Activated CD4-positive, alpha-beta memory T cell treated with anti-CD3 and anti-CD28 coated beads, Interleukin-2, amount 10 ng/mL, durations not matched to agents 7 days and 5 days (primary cell): ENCODE measurements around the gene RPL15. TPM values are rescaled to one million over a fixed set of nuclear protein-coding genes. Genes with fewer than 3 reads are reported as not detected.
"Not testable (repeated sequence)": the region's sequence is repeated elsewhere in the genome, so short reads cannot be mapped to it uniquely, and the experiment has no call there.

Experiments
- CTCF ChIA-PET: fragments of 350-600 bp; sonication (Branson Sonifier 250); formaldehyde crosslinking; loops from one replicate; lab custom pipeline; 2021; ENCODE audit warnings: antibody characterized with exemption, inconsistent platforms; lab: Charles Lee
- POLR2A ChIA-PET: fragments of 350-600 bp; sonication (Branson Sonifier 250); formaldehyde crosslinking; loops from one replicate; lab custom pipeline; 2021; ENCODE audit warnings: antibody characterized with exemption; lab: Charles Lee
- DNase-seq: peaks from one replicate; pipeline ENCODE4 v3.0.0-alpha.2; 2020
- H3K27ac Mint-ChIP-seq: one replicate; pipeline ENCODE4 v1.8.0; 2021; ENCODE audit warnings: mild to moderate bottlenecking, mixed read lengths
- H3K27me3 Mint-ChIP-seq: one replicate; pipeline ENCODE4 v1.8.0; 2021; ENCODE audit warnings: mixed read lengths
- H3K36me3 Mint-ChIP-seq: one replicate; pipeline ENCODE4 v1.8.0; 2021; ENCODE audit warnings: low read depth, mixed read lengths
- H3K4me1 Mint-ChIP-seq: one replicate; pipeline ENCODE4 v1.8.0; 2021; ENCODE audit warnings: mixed read lengths
- H3K4me3 Mint-ChIP-seq: one replicate; pipeline ENCODE4 v1.8.0; 2021; ENCODE audit warnings: mild to moderate bottlenecking, mixed read lengths
- H3K9me3 Mint-ChIP-seq: one replicate; pipeline ENCODE4 v1.8.0; 2021; ENCODE audit warnings: mixed read lengths
- total RNA-seq, 2 experiments: library from RNA; stranded (reverse); gene quantifications; one replicate each; pipeline ENCODE4 v1.2.3, GENCODE V29; 2021

RPL15 gene
- total RNA-seq, 2 experiments from 2014 or later = 1,398 to 1,426 TPM

DNA sequence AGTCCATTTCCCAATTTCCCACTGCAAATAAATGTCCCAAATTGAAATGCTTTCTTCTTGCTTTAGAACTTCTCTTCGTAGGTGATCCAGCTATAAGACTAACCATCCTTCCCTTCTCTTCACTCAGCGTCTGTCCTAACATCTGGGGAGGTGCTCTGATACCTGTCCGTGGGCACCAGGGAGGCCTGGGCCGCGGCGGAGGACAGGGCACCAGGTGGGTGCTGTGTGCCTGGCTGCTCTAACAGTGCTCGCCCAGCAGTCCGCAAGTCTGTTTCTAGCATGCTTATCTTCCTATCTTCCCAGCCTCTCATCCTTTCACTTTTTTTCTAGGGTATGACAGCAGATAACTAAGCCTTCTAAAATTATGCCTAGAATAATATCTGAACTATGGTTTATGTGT lies 37.4 kb upstream of the RPL15 start:
- Mint-ChIP-seq H3K4me3 (no peak overlapping the region), H3K4me1 (no peaks in the 10 kb centered on the region), H3K27me3 (no peaks in the 10 kb centered on the region), H3K9me3 (no peaks in the 10 kb centered on the region), H3K27ac (no peak overlapping the region), H3K36me3 (peaks cover 10% of the 10 kb centered on the region)
- no peak for DNase-seq
- ChIA-PET POLR2A (no interaction called here), CTCF (interaction anchor here (2.8 kb wide), 1 partner anchor 10 kb away, joined by 11 read pairs; no protein-coding TSS in a partner anchor)

DNA sequence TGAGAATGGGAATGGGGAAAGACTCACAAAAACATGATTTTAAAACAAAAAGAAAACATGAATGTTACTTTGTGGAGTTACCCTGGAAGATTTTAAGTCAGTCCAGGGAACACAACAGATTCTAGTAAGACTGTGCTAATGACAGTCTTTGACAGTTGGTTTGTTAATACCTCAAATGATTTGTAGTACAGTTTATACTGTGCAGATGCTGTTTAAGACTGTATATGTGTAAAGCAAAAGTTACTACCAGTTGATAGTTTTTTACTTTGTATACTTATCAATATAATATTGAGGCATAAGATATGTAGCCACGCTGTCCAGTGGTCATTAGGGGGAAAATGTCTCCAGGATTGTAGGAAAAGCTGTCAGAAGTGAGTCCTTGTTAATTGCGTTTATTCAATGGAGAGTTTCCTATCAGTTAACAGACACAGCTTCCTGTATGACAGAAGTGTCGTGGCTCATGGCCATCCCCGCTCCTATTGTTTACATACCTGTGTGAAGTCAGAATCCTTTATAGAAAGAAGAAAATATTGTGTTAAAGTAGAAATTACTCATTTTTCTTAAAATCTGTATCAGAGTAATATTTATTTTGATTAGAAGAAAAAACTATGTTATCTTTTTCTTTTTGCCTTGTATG lies 36.1 kb upstream of the RPL15 start:
- no peak for DNase-seq
- Mint-ChIP-seq H3K4me3 (no peak overlapping the region), H3K27me3 (no peaks in the 10 kb centered on the region), H3K4me1 (no peaks in the 10 kb centered on the region), H3K9me3 (no peaks in the 10 kb centered on the region), H3K36me3 (peaks cover 10% of the 10 kb centered on the region), H3K27ac (no peak overlapping the region)
- POLR2A ChIA-PET = no interaction called here
- CTCF ChIA-PET = no interaction called here

DNA sequence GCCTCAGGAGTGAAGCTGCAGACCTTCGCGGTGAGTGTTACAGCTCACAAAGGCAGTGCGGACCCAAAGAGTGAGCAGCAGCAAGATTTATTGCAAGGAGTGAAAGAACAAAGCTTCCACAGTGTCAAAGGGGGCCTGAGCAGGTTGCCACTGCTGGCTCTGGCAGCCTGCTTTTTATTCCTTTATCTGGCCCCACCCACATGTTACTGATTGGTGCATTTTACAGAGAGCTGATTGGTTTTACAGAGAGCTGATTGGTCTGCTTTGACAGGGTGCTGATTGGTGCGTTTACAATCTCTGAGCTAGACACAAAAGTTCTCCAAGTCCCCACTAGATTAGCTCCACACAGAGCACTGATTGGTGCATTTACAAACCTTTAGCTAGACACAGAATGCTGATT lies 34.9 kb upstream of the RPL15 start:
- POLR2A ChIA-PET, H3K4me1 Mint-ChIP-seq, H3K27me3 Mint-ChIP-seq, H3K36me3 Mint-ChIP-seq, H3K4me3 Mint-ChIP-seq, DNase-seq, H3K27ac Mint-ChIP-seq, H3K9me3 Mint-ChIP-seq: not testable (repeated sequence)
- CTCF ChIA-PET = interaction anchor here (0.6 to 1.2 kb wide), 2 partner anchors 10 to 693 kb away, joined by 3 to 4 read pairs; no protein-coding TSS in a partner anchor

DNA sequence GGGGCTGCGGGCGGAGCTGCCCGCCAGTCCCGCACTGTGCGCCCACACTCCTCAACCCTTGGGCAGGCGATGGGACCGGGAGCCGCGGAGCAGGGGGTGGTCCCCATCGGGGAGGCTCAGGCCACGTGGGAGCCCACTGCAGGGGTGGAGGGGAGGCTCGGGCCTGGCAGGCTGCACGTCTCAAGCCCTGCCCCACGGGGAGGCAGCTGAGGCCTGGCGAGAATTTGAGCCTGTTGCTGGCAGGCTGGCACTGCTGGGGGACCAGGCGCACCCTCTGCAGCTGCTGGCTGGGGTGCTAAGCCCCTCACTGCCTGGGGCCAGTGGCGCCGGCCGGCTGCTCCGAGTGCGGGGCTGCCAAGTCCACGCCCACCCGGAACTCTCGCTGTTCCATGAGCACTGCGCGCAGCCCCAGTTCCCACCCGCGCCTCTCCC lies 34.4 kb upstream of the RPL15 start:
- ChIA-PET CTCF (interaction anchor here (0.6 to 1.2 kb wide), 2 partner anchors 9 to 692 kb away, joined by 3 to 4 read pairs; no protein-coding TSS in a partner anchor), POLR2A (interaction anchor here (1.8 kb wide), 1 partner anchor 34 kb away, joined by 6 read pairs; the partner anchor contains the start of genes NKIRAS1 and RPL15)
- Mint-ChIP-seq H3K27me3 (no peaks in the 10 kb centered on the region), H3K27ac (no peak overlapping the region), H3K9me3 (no peaks in the 10 kb centered on the region), H3K4me1 (no peaks in the 10 kb centered on the region), H3K4me3 (no peak overlapping the region), H3K36me3 (peaks cover 10% of the 10 kb centered on the region)
- no peak for DNase-seq

DNA sequence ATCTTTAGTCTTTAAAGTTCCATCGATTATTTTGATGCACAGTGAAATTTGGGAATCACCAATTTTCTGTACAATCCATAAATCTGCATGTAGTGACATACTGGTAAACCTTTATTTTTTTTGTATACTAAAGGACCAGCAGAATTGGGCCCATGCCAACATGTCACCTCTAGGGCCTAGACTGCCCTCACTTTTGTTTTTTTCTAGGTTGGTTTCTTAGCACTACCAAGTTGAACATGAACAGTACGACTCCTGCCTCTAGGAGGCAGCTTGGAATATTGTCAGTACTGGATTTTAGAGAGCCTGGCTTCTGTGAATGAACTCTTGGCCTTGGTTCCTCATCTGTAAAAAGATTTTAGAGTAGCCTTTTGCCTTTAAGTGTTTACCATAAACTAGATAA lies 32.5 kb upstream of the RPL15 start:
- Mint-ChIP-seq H3K4me1 (no peaks in the 10 kb centered on the region), H3K27me3 (no peaks in the 10 kb centered on the region), H3K4me3 (no peak overlapping the region), H3K27ac (no peak overlapping the region), H3K9me3 (no peaks in the 10 kb centered on the region), H3K36me3 (peaks cover 10% of the 10 kb centered on the region)
- DNase-seq = no peak
- ChIA-PET POLR2A (interaction anchor here (1.8 kb wide), 1 partner anchor 32 kb away, joined by 6 read pairs; the partner anchor contains the start of genes NKIRAS1 and RPL15), CTCF (no interaction called here)

DNA sequence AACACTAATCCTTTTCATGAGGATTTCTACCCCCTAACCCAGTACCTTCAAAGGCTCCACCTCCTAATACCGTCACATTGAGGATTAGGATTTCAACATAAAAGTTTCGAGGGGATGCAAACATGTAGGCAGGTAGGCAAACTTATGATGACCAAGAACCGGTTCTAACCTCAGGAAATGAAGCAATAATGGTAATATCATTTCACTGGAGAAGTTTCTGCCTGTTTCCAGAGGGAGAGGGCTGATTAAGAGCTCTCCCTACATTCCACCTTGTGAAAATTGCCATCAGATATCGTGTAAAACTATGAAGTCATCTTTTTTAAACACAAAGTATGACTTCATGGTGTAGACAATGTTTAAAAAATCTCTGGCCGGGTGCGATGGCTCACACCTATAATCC lies 31.7 kb upstream of the RPL15 start:
- Mint-ChIP-seq H3K36me3 (peaks cover 10% of the 10 kb centered on the region), H3K9me3 (no peaks in the 10 kb centered on the region), H3K27ac (no peak overlapping the region), H3K27me3 (no peaks in the 10 kb centered on the region), H3K4me3 (no peak overlapping the region), H3K4me1 (no peaks in the 10 kb centered on the region)
- ChIA-PET CTCF (no interaction called here), POLR2A (no interaction called here)
- DNase-seq = no peak

DNA sequence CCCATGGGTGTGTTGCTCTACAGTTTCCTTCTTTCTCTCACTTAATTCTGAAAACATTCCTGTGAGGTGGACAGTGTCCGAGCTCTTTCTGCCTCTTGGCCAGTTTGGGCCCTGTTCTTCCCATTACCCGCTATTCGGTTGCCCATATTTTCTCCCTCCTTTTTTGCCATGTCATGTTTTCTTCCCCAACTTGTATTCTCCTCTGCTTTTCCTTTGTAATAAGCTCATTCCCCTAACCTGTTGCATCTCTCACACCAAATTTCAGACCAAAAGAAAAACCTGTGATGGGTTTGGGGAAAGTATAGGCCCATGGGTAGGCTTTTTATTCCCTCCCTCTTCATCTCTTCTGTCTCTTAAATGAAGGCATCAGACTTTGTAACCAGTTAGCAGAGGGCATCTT lies 30.6 kb upstream of the RPL15 start:
- CTCF ChIA-PET = no interaction called here
- Mint-ChIP-seq H3K9me3 (no peaks in the 10 kb centered on the region), H3K36me3 (peaks cover 12% of the 10 kb centered on the region), H3K4me1 (no peaks in the 10 kb centered on the region), H3K27me3 (no peaks in the 10 kb centered on the region), H3K27ac (no peak overlapping the region), H3K4me3 (no peak overlapping the region)
- no peak for DNase-seq
- POLR2A ChIA-PET = no interaction called here

DNA sequence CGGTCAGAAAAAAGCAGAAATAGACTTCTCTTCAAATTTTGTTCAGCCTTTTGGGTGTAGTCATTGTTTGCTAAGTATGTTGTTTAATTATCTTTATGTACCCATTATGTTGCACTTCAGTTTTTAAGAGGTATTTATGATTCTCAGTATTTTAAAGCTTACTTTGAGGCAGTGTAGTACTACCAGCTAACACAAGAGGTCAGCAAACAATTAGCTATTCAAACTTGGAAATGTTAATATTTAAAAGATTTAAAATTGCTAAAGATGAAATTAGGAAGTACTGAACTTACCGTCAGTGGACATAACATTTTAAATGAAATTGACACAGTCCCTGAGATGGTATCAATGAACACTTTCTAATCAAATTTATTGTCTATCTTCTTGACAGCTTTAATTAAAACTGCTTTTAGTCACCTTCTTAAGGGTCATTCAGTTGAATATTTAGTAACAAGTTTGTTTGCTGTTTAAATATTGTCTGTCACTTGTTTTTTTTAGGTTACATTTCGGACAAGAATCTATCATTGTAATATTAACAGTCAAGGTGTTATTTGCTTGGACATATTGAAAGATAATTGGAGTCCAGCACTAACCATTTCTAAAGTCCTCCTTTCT lies 28.2 kb upstream of the RPL15 start:
- H3K9me3 Mint-ChIP-seq = no peaks in the 10 kb centered on the region
- CTCF ChIA-PET = interaction anchor here (0.6 to 2.4 kb wide), 21 partner anchors 9 to 1745 kb away, joined by 3 to 11 read pairs (median 4); partner anchors contain the start of genes NKIRAS1 and RPL15
- H3K4me1 Mint-ChIP-seq = no peaks in the 10 kb centered on the region
- no peak for DNase-seq
- H3K36me3 Mint-ChIP-seq = peaks cover 11% of the 10 kb centered on the region
- no peak overlapping the region for H3K27ac Mint-ChIP-seq
- no peak overlapping the region for H3K4me3 Mint-ChIP-seq
- no peaks in the 10 kb centered on the region for H3K27me3 Mint-ChIP-seq
- POLR2A ChIA-PET = interaction anchor here (1.3 to 1.6 kb wide), 2 partner anchors 28 to 58 kb away, joined by 5 to 8 read pairs; partner anchors contain the start of genes NKIRAS1 and RPL15

DNA sequence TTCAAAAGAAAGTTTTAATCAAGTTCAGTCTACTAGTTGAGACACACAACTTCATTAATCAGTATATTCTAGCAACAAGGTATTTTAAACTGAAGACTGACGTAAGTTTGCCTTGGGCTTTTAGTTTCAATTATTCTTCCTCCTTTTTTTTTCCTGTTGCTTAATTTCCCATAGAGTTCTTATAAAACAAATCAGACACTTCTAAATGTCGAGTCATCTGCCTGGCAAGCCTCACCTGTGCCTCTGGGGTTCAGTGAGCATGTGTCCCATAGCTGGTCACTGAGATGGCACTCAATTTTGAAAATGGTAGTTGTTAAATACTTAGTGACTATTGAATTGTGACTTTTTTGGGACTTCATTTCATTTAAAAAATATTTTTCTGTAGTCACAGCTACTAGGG lies 27.5 kb upstream of the RPL15 start:
- no peak overlapping the region for H3K27ac Mint-ChIP-seq
- ChIA-PET CTCF (interaction anchor here (1.0 to 2.4 kb wide), 7 partner anchors 11 to 724 kb away, joined by 3 to 11 read pairs (median 6); no protein-coding TSS in a partner anchor), POLR2A (interaction anchor here (0.9 to 1.6 kb wide), 3 partner anchors 22 to 57 kb away, joined by 3 to 5 read pairs (median 3); no protein-coding TSS in a partner anchor)
- H3K9me3 Mint-ChIP-seq = no peaks in the 10 kb centered on the region
- H3K36me3 Mint-ChIP-seq = peaks cover 11% of the 10 kb centered on the region
- H3K4me3 Mint-ChIP-seq = no peak overlapping the region
- no peaks in the 10 kb centered on the region for H3K27me3 Mint-ChIP-seq
- DNase-seq = no peak
- H3K4me1 Mint-ChIP-seq = peaks cover 2% of the 10 kb centered on the region

DNA sequence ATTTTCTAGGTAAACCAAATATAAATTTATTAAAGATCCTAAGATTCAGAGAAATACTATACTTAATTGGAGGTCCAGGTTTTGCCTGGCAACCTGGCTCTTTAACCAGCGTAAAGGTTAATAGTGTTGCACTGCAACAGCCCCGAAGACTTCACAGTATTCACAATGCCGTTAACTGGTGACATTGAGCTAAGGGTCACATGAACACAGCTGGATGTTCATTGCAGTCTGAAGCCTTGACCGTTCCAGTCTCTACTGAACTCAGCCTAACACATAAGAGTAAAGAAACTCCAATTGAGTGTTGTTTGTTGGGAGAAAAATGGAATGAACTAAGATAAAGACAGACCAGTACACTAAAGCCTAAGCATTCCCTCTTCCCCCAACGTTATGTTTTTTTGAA lies 27.0 kb upstream of the RPL15 start:
- Mint-ChIP-seq H3K27ac (no peak overlapping the region), H3K9me3 (no peaks in the 10 kb centered on the region), H3K4me1 (peaks cover 3% of the 10 kb centered on the region), H3K36me3 (peaks cover 14% of the 10 kb centered on the region), H3K27me3 (no peaks in the 10 kb centered on the region), H3K4me3 (no peak overlapping the region)
- DNase-seq = no peak
- CTCF ChIA-PET = interaction anchor here (1.9 to 2.4 kb wide), 3 partner anchors 12 to 347 kb away, joined by 6 to 11 read pairs (median 10); no protein-coding TSS in a partner anchor
- POLR2A ChIA-PET = interaction anchor here (0.9 to 1.6 kb wide), 3 partner anchors 22 to 57 kb away, joined by 3 to 5 read pairs (median 3); no protein-coding TSS in a partner anchor

DNA sequence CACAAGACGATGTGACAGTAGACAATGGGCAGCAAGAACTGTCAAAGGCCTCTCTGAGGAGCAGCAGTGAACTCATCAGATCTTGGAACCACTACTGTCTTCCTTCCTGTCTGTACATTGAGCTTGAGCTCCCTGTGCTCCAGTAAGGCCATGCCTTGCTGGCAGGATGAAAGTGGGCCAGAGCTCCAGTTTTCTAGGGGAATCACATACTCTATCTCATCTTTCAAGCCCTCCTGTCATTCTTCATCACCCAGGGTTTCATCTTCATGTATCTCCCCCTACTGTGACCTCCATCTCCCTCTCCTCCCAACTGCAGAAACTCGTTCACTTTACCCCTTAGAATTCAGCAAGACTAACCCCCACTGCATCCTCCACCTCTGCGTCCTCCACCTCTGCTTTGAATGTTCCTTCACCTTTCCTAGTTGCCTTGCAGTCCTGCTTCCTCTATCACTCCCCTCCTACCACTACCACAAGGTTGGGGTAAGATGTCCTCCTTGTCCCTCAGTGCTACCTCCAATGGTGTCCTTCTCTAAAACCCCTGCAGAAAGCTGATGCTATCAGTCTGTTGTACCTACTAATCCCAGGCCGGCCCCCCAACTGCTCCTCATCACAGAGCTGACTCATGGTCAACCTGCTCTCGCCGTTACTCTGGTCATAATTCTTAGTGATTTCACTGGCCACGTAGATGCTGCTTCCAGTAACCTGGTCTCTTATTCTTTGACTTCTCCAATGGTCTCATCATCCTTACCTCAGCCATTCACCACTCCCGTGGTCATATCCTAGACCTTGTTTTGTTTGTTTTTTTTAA lies 22.5 kb upstream of the RPL15 start:
- peaks cover 3% of the 10 kb centered on the region for H3K4me1 Mint-ChIP-seq
- no peak for DNase-seq
- no peaks in the 10 kb centered on the region for H3K27me3 Mint-ChIP-seq
- CTCF ChIA-PET = interaction anchor here (1.1 kb wide), 1 partner anchor 8 kb away, joined by 3 read pairs; no protein-coding TSS in a partner anchor
- H3K27ac Mint-ChIP-seq = no peak overlapping the region
- H3K36me3 Mint-ChIP-seq = peaks cover 23% of the 10 kb centered on the region
- no peak overlapping the region for H3K4me3 Mint-ChIP-seq
- H3K9me3 Mint-ChIP-seq = no peaks in the 10 kb centered on the region
- POLR2A ChIA-PET = interaction anchor here (1.1 kb wide), 1 partner anchor 22 kb away, joined by 3 read pairs; the partner anchor contains the start of genes NKIRAS1 and RPL15

DNA sequence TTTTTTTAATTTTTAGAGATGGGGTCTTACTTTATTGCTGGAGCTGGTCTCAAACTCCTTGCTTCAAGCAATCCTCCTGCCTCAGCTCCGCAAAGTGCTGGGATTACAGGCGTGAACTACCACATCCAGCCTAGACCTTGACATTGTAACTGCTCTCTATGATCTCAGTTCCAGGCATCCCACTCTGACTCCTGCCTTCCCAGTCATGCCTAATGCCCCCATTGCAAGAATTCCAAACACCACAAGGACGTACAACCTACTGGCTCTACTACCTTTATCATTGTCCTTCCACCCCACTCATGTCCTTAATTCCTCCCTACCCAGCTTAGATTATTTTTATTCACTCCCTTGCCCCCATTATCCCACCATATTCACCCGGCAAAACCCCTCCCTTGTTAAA lies 21.8 kb upstream of the RPL15 start:
- no peak overlapping the region for H3K27ac Mint-ChIP-seq
- ChIA-PET POLR2A (interaction anchor here (1.1 kb wide), 1 partner anchor 22 kb away, joined by 3 read pairs; the partner anchor contains the start of genes NKIRAS1 and RPL15), CTCF (no interaction called here)
- no peaks in the 10 kb centered on the region for H3K9me3 Mint-ChIP-seq
- H3K36me3 Mint-ChIP-seq = peaks cover 25% of the 10 kb centered on the region
- no peak for DNase-seq
- no peak overlapping the region for H3K4me3 Mint-ChIP-seq
- peaks cover 3% of the 10 kb centered on the region for H3K4me1 Mint-ChIP-seq
- no peaks in the 10 kb centered on the region for H3K27me3 Mint-ChIP-seq
